Neural progenitor cell (in vitro differentiated cells): ENCODE measurements around the gene DUSP8. TPM values are rescaled to one million over a fixed set of nuclear protein-coding genes. Genes with fewer than 3 reads are reported as not detected.
"Not testable (repeated sequence)": the region's sequence is repeated elsewhere in the genome, so short reads cannot be mapped to it uniquely, and the experiment has no call there.

Experiments
- DNase-seq: peaks from one replicate; pipeline ENCODE4 v3.0.0-alpha.2; 2016; ENCODE audit warnings: low spot score
- H2AFZ ChIP-seq: fragments of 200-600 bp; sonication (generic); replicated peaks from 2 replicates; pipeline ENCODE4 v1.6.1; 2016; ENCODE audit warnings: antibody characterized with exemption
- H3F3A ChIP-seq: fragments of 200-600 bp; sonication (generic); 2 replicates; pipeline ENCODE4 v1.6.1; 2016; ENCODE audit warnings: antibody characterized with exemption, low read depth
- H3K27ac ChIP-seq: fragments of 200-600 bp; sonication (generic); 2 replicates; pipeline ENCODE4 v1.5.1; 2016; ENCODE audit warnings: mild to moderate bottlenecking
- H3K27me3 ChIP-seq: fragments of 200-600 bp; sonication (generic); 2 replicates; pipeline ENCODE4 v1.6.1; 2016; ENCODE audit warnings: mild to moderate bottlenecking, moderate library complexity
- H3K36me3 ChIP-seq: fragments of 200-600 bp; sonication (generic); 2 replicates; pipeline ENCODE4 v1.5.1; 2016
- H3K4me1 ChIP-seq: fragments of 200-600 bp; sonication (generic); 2 replicates; pipeline ENCODE4 v1.6.1; 2016; ENCODE audit warnings: mixed run types
- H3K4me2 ChIP-seq: fragments of 200-600 bp; sonication (generic); 2 replicates; pipeline ENCODE4 v1.6.1; 2016
- H3K4me3 ChIP-seq: fragments of 200-600 bp; sonication (generic); 2 replicates; pipeline ENCODE4 v1.5.1; 2016
- H3K79me2 ChIP-seq: fragments of 200-600 bp; sonication (generic); 2 replicates; pipeline ENCODE4 v1.6.1; 2016; ENCODE audit warnings: low read depth
- H3K9ac ChIP-seq: fragments of 200-600 bp; sonication (generic); 2 replicates; pipeline ENCODE4 v1.6.1; 2016
- H3K9me3 ChIP-seq: fragments of 200-600 bp; sonication (generic); 2 replicates; pipeline ENCODE4 v1.5.1; 2016; ENCODE audit warnings: low read depth
- H4K20me1 ChIP-seq: fragments of 200-600 bp; sonication (generic); 2 replicates; pipeline ENCODE4 v1.6.1; 2016; ENCODE audit warnings: low read depth
- H3K27ac Mint-ChIP-seq: 3 replicates; pipeline ENCODE4 v1.8.0; 2021; ENCODE audit warnings: mixed read lengths
- H3K27me3 Mint-ChIP-seq: 2 replicates; pipeline ENCODE4 v1.8.0; 2022; ENCODE audit warnings: low read depth, mild to moderate bottlenecking, inconsistent platforms, moderate library complexity, mixed read lengths; ENCODE audit not compliant: insufficient read depth
- H3K36me3 Mint-ChIP-seq: 3 replicates; pipeline ENCODE4 v1.8.0; 2021; ENCODE audit warnings: mixed read lengths
- H3K4me1 Mint-ChIP-seq: 3 replicates; pipeline ENCODE4 v1.8.0; 2021; ENCODE audit warnings: mixed read lengths
- H3K4me3 Mint-ChIP-seq: 3 replicates; pipeline ENCODE4 v1.8.0; 2021; ENCODE audit warnings: mild to moderate bottlenecking, moderate library complexity, mixed read lengths
- H3K9me3 Mint-ChIP-seq: 3 replicates; pipeline ENCODE4 v1.8.0; 2020; ENCODE audit warnings: mixed read lengths
- EZH2 ChIP-seq: fragments of 200-600 bp; sonication (generic); IDR thresholded peaks from 2 replicates; pipeline ENCODE4 v1.6.1; 2017; ENCODE audit warnings: antibody characterized with exemption, mild to moderate bottlenecking, moderate library complexity
- EZH2phosphoT487 ChIP-seq: fragments of 200-600 bp; sonication (generic); IDR thresholded peaks from 2 replicates; pipeline ENCODE4 v1.6.1; 2017; ENCODE audit warnings: antibody characterized with exemption
- total RNA-seq: library from RNA; depleted of rRNA; stranded (reverse); fragments of >200 nt; gene quantifications from 2 replicates; pipeline ENCODE4 v1.2.3, GENCODE V29; 2015; ENCODE audit warnings: low replicate concordance
- TF ChIP-seq, protein P1 (sequence below): fragments of 200-600 bp; sonication (generic); IDR thresholded peaks from 2 replicates; pipeline ENCODE4 v1.5.1; 2017; ENCODE audit warnings: antibody characterized with exemption, mild to moderate bottlenecking

DUSP8 gene
- total RNA-seq, 1 donor from 2014 or later = 0.09 TPM

DNA sequence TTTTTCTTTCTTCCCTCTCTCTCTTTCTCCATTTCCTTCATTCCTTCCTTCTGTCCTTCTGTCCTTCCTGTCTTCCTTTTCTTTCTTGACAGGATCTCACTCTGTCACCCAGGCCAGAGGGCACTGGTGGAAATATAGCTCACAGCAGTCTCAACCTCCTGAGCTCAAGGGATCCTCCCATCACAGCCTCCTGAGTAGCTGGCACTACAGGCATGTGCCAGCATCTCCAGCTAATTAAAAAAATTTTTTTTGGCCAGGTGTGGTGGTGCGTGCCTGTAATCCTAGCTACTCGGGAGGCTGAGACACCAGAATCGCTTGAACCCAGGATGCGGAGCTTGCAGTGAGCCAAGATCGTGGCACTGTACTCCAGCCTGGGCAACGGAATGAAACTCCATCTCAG is 4.8 kb upstream of the DUSP8 start:
- H3F3A ChIP-seq = peaks cover 11% of the 10 kb centered on the region

GRCh38 chr11:1575756-1576155 is 3.7 kb upstream of the DUSP8 start:
- H3K9ac ChIP-seq, H3K79me2 ChIP-seq, H3K4me2 ChIP-seq, H3K4me3 ChIP-seq, H3K27ac ChIP-seq, H3K27ac Mint-ChIP-seq, H3K9me3 Mint-ChIP-seq, H3K9me3 ChIP-seq, H3K36me3 Mint-ChIP-seq, H3K4me1 Mint-ChIP-seq, H3K36me3 ChIP-seq, DNase-seq, H2AFZ ChIP-seq: not testable (repeated sequence)
- Mint-ChIP-seq H3K4me3 (peak overlapping the region; percentile 30), H3K27me3 (peaks cover 32% of the 10 kb centered on the region)
- peaks cover 11% of the 10 kb centered on the region for H3F3A ChIP-seq
- peaks cover 81% of the 10 kb centered on the region for H3K27me3 ChIP-seq
- peaks cover 14% of the 10 kb centered on the region for H3K4me1 ChIP-seq
- peaks cover 26% of the 10 kb centered on the region for H4K20me1 ChIP-seq

More for the DNA sequence above, 4.8 kb upstream of the DUSP8 start:
- Histone ChIP-seq H3K9me3 (no peaks in the 10 kb centered on the region), H3K79me2 (no peaks in the 10 kb centered on the region), H3K9ac (no peak overlapping the region), H4K20me1 (peaks cover 19% of the 10 kb centered on the region), H3K4me3 (no peak overlapping the region), H3K4me1 (peaks cover 6% of the 10 kb centered on the region), H3K36me3 (no peaks in the 10 kb centered on the region), H2AFZ (no peak overlapping the region), H3K27ac (no peak overlapping the region), H3K27me3 (peaks cover 71% of the 10 kb centered on the region), H3K4me2 (no peak overlapping the region)
- H3K27me3 Mint-ChIP-seq = peaks cover 33% of the 10 kb centered on the region
- no peak for DNase-seq
- TF ChIP-seq, protein P1, sequence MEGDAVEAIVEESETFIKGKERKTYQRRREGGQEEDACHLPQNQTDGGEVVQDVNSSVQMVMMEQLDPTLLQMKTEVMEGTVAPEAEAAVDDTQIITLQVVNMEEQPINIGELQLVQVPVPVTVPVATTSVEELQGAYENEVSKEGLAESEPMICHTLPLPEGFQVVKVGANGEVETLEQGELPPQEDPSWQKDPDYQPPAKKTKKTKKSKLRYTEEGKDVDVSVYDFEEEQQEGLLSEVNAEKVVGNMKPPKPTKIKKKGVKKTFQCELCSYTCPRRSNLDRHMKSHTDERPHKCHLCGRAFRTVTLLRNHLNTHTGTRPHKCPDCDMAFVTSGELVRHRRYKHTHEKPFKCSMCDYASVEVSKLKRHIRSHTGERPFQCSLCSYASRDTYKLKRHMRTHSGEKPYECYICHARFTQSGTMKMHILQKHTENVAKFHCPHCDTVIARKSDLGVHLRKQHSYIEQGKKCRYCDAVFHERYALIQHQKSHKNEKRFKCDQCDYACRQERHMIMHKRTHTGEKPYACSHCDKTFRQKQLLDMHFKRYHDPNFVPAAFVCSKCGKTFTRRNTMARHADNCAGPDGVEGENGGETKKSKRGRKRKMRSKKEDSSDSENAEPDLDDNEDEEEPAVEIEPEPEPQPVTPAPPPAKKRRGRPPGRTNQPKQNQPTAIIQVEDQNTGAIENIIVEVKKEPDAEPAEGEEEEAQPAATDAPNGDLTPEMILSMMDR = no peak
- TF ChIP-seq EZH2phosphoT487 = no peak
- no peak for TF ChIP-seq EZH2
- H3K9me3 Mint-ChIP-seq = peaks cover 14% of the 10 kb centered on the region
- no peaks in the 10 kb centered on the region for H3K36me3 Mint-ChIP-seq
- H3K4me3 Mint-ChIP-seq = no peak overlapping the region
- H3K27ac Mint-ChIP-seq = no peak overlapping the region
- H3K4me1 Mint-ChIP-seq = no peaks in the 10 kb centered on the region

DNA sequence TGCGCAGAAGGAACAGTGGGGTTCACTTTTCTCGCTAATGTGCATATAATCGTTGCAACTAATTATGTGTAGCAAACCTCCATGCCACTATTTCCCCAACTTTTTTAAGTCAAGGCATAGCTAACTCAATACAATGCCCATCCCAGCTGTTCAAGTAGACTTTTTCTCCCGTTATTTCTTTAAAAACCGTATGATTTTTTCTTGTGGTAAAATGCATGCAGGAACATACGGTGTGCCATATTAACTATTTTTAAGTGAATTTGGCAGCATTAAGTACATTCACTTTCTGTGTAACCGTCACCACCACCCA is 2.8 kb upstream of the DUSP8 start:
- H3K36me3 ChIP-seq = no peaks in the 10 kb centered on the region
- peaks cover 15% of the 10 kb centered on the region for H3K4me1 ChIP-seq
- Mint-ChIP-seq H3K9me3 (peaks cover 7% of the 10 kb centered on the region), H3K4me1 (no peaks in the 10 kb centered on the region), H3K4me3 (peak overlapping the region; percentile 67), H3K27me3 (peaks cover 37% of the 10 kb centered on the region), H3K27ac (no peak overlapping the region), H3K36me3 (no peaks in the 10 kb centered on the region)
- H3K9me3 ChIP-seq = no peaks in the 10 kb centered on the region
- no peak for DNase-seq
- H3K79me2 ChIP-seq = no peaks in the 10 kb centered on the region
- H3K4me3 ChIP-seq = no peak overlapping the region
- H3K27ac ChIP-seq = no peak overlapping the region
- TF ChIP-seq EZH2phosphoT487 = no peak
- TF ChIP-seq, protein P1 = no peak
- TF ChIP-seq EZH2 = no peak
- no peak overlapping the region for H3K4me2 ChIP-seq
- peaks cover 20% of the 10 kb centered on the region for H3F3A ChIP-seq
- H3K9ac ChIP-seq = no peak overlapping the region
- peaks cover 89% of the 10 kb centered on the region for H3K27me3 ChIP-seq
- H4K20me1 ChIP-seq = peaks cover 33% of the 10 kb centered on the region
- no peak overlapping the region for H2AFZ ChIP-seq

DNA sequence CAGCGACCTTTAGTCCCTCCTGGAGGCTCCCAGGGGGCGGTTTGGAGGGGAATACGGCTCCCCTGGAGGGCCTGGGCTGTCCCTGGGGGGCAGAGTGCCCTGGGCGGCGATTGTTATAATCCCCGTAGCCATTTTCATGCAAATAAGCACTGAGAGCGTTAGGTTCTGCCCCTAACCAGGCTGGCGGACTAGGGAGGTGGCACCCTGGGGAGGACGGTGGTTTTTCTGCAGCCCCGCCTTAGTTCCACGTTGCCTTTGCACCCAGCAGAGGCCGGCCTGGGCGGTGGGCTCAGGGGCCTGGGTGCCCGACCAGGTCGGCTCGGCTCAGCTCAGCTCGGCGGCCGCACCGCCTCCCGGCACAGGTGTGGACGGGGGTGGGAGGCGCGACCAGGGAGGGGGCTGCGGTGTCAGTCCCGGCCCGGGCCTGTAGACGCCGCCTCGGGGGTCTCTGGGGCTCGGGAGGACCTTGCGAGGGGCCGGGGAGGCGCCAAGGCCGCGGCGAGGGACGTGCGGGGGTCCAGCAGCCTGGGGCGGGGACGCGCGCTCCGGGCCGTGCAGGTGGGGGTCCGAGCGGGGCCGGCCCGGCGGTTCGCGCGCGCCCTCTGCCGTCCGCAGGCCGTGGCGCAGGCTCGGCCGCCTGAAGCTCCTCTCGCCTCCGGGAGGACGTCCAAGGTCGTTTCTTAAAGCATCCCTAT is 2.3 kb upstream of the DUSP8 start:
- Mint-ChIP-seq H3K4me1 (peaks cover 3% of the 10 kb centered on the region), H3K36me3 (no peaks in the 10 kb centered on the region), H3K27me3 (peaks cover 40% of the 10 kb centered on the region), H3K27ac (no peak overlapping the region), H3K9me3 (peaks cover 7% of the 10 kb centered on the region), H3K4me3 (peak overlapping the region; percentile 67)
- H3K4me3 ChIP-seq = peak overlapping the region; percentile 42
- H3K4me2 ChIP-seq = peak overlapping the region; percentile 75
- H4K20me1 ChIP-seq = peaks cover 33% of the 10 kb centered on the region
- DNase-seq = peak; percentile 73
- TF ChIP-seq EZH2 = peak; percentile 4
- peak; percentile 22 for TF ChIP-seq EZH2phosphoT487
- TF ChIP-seq, protein P1 = peak; percentile 75
- no peaks in the 10 kb centered on the region for H3K36me3 ChIP-seq
- H3K9ac ChIP-seq = no peak overlapping the region
- peaks cover 15% of the 10 kb centered on the region for H3K4me1 ChIP-seq
- H3K79me2 ChIP-seq = no peaks in the 10 kb centered on the region
- H3K27ac ChIP-seq = no peak overlapping the region
- H3K27me3 ChIP-seq = peaks cover 92% of the 10 kb centered on the region
- no peaks in the 10 kb centered on the region for H3K9me3 ChIP-seq
- H2AFZ ChIP-seq = no peak overlapping the region
- peaks cover 23% of the 10 kb centered on the region for H3F3A ChIP-seq
